ENCODE data around the gene SCFD2.

Gene SCFD2

DNA sequence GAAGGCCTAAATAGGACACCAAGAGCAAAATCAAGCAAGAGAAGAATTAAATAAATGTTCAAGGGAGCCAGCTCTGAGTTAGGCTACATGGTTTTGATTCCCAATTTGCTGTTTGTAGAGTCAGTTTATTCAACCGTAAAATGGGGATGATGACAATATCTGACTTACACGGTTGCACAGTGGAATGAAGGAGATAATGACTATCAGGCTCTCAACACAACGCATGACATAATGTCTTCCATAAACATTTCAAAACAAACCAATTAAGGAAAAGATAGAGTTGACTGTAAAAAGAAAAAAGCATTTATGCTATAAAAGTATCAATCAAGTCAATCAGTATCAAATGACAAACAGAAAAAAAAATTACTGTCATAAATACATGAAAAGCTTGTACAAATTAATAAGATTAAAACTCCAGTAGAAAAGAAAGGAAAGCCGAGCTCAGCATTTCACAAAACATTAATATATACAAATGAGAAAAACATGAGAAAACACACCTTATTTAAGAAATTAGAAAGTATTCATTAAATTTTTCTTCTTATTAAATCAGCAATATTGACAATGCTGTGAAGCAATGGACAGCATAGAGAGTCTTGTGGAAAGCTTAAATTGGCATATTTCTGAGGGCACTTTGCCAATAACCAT, 179.0 kb downstream of the SCFD2 start:
- TF ChIP-seq, protein P1, sequence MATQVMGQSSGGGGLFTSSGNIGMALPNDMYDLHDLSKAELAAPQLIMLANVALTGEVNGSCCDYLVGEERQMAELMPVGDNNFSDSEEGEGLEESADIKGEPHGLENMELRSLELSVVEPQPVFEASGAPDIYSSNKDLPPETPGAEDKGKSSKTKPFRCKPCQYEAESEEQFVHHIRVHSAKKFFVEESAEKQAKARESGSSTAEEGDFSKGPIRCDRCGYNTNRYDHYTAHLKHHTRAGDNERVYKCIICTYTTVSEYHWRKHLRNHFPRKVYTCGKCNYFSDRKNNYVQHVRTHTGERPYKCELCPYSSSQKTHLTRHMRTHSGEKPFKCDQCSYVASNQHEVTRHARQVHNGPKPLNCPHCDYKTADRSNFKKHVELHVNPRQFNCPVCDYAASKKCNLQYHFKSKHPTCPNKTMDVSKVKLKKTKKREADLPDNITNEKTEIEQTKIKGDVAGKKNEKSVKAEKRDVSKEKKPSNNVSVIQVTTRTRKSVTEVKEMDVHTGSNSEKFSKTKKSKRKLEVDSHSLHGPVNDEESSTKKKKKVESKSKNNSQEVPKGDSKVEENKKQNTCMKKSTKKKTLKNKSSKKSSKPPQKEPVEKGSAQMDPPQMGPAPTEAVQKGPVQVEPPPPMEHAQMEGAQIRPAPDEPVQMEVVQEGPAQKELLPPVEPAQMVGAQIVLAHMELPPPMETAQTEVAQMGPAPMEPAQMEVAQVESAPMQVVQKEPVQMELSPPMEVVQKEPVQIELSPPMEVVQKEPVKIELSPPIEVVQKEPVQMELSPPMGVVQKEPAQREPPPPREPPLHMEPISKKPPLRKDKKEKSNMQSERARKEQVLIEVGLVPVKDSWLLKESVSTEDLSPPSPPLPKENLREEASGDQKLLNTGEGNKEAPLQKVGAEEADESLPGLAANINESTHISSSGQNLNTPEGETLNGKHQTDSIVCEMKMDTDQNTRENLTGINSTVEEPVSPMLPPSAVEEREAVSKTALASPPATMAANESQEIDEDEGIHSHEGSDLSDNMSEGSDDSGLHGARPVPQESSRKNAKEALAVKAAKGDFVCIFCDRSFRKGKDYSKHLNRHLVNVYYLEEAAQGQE (IDR thresholded peaks at IDR 0.05; ENCODE audit: insufficient read depth in 1 of 2, low read depth in 2 of 2, low read length in 2 of 2), result no peak
- TF ChIP-seq FOXP2 (optimal IDR thresholded peaks at IDR 0.05; ENCODE audit: borderline replicate concordance, extremely low read depth, extremely low read length, insufficient read depth), result no peak
- no peak for TF ChIP-seq POLR2AphosphoS5 (IDR thresholded peaks at IDR 0.05; ENCODE audit: low read depth, low read length)
- no peak for TF ChIP-seq TAF1 (IDR thresholded peaks at IDR 0.05; ENCODE audit: borderline replicate concordance, insufficient read depth, low read length)
- TF ChIP-seq SIN3A (IDR thresholded peaks at IDR 0.05; ENCODE audit: borderline replicate concordance, insufficient read depth, low read length), result no peak

DNA sequence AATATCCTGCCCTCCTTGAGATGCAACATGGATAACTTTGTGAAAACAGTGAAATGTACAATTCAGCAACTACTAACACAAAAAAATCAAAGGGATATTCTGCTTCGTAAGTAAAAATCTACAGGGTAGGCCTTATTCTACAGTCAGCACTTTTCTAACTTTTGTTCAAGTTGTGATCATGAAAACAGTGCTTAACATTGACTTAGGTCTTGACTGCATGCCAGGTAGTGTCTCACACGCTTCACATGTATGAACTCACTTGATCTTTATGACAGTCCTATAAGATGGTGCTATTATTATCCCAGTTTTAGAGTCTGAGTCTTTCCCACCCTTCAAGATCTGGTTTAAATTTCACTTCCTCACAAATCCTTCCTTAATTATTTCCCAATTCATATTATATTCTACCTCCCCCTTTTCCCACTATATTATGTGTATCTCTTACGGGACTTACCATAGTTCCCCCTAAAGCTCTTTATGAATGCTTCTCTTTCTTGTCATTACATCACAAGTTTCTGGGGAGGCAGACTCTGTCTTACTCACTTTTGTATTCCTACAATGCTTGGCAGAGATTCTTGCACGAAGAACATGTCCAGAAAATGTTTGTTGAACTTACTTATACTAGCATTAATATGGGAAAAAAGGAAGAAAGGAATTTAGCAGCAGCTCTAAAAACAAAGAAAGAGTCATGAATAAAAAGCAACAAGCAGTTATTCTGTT, 179.8 kb downstream of the SCFD2 start:
- TF ChIP-seq FOXP2 (optimal IDR thresholded peaks at IDR 0.05; ENCODE audit: borderline replicate concordance, extremely low read depth, extremely low read length, insufficient read depth), result no peak
- TF ChIP-seq POLR2AphosphoS5 (IDR thresholded peaks at IDR 0.05; ENCODE audit: low read depth, low read length), result no peak
- TF ChIP-seq SIN3A (IDR thresholded peaks at IDR 0.05; ENCODE audit: borderline replicate concordance, insufficient read depth, low read length), result no peak
- TF ChIP-seq, protein P1 (IDR thresholded peaks at IDR 0.05; ENCODE audit: insufficient read depth in 1 of 2, low read depth in 2 of 2, low read length in 2 of 2), result no peak
- TF ChIP-seq TAF1 (IDR thresholded peaks at IDR 0.05; ENCODE audit: borderline replicate concordance, insufficient read depth, low read length), result no peak

DNA sequence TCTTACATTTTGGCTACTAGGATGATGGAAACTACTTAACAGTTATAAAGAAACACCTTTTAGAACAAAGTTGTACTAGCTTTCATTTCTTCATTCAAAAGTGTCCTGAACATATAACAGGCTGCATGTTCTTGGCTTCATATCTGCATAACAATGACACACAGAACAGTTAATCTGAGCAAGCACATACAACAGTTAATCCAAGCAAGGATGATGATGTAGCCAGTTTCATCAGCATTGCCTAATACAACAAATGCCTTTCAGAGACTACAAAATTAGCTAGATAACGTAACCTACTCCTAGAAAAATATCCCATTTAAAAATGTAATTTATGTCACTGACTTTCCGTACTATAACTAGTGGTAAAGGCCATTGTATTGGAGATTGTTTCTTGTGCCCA, 182.1 kb downstream of the SCFD2 start:
- TF ChIP-seq TAF1 (IDR thresholded peaks at IDR 0.05; ENCODE audit: borderline replicate concordance, insufficient read depth, low read length), result no peak
- no peak for TF ChIP-seq FOXP2 (optimal IDR thresholded peaks at IDR 0.05; ENCODE audit: borderline replicate concordance, extremely low read depth, extremely low read length, insufficient read depth)
- TF ChIP-seq SIN3A (IDR thresholded peaks at IDR 0.05; ENCODE audit: borderline replicate concordance, insufficient read depth, low read length), result no peak
- TF ChIP-seq POLR2AphosphoS5 (IDR thresholded peaks at IDR 0.05; ENCODE audit: low read depth, low read length), result no peak

DNA sequence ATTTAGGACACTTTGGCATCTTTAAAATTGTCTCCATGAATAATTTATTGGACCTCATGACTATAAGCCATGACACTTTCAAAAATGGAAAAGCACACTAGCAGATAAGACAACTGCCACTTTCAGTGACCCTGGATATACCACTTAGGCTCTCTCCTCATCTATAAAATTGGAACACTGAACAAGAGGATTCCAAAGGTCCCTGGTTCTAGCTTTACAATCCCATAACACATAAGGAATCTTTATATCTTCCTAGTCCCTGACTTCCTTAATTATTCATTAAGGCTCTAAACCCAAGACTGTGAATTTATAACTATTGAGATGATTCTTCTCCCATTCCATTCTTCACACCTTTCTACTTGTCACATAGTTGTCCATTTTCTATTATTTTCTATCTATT, 190.2 kb downstream of the SCFD2 start:
- TF ChIP-seq SIN3A (IDR thresholded peaks at IDR 0.05; ENCODE audit: borderline replicate concordance, insufficient read depth, low read length) (no peak), TAF1 (IDR thresholded peaks at IDR 0.05; ENCODE audit: borderline replicate concordance, insufficient read depth, low read length) (no peak), POLR2AphosphoS5 (IDR thresholded peaks at IDR 0.05; ENCODE audit: low read depth, low read length) (no peak), FOXP2 (optimal IDR thresholded peaks at IDR 0.05; ENCODE audit: borderline replicate concordance, extremely low read depth, extremely low read length, insufficient read depth) (no peak)
- TF ChIP-seq, protein P1 (IDR thresholded peaks at IDR 0.05; ENCODE audit: insufficient read depth in 1 of 2, low read depth in 2 of 2, low read length in 2 of 2), result no peak

DNA sequence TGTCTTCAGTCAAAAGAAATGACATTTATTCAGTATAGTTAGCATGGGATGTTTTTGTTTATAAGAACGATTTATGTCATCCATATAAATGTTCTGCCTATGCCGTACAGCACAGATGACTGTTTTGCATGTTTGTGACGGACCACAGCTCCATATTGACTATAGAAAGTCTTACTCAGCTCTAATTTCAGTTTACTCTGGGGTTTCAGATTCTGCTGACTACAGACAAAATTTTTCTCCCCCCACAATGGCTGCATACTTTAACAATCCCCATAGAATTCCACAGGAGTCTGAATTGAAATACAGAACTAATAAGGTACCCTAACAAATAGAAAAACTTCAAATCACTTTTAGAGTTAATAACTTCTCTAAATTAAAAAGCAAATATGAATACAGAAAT, 191.0 kb downstream of the SCFD2 start:
- TF ChIP-seq TAF1 (IDR thresholded peaks at IDR 0.05; ENCODE audit: borderline replicate concordance, insufficient read depth, low read length), result no peak
- TF ChIP-seq, protein P1 (IDR thresholded peaks at IDR 0.05; ENCODE audit: insufficient read depth in 1 of 2, low read depth in 2 of 2, low read length in 2 of 2), result no peak
- no peak for TF ChIP-seq SIN3A (IDR thresholded peaks at IDR 0.05; ENCODE audit: borderline replicate concordance, insufficient read depth, low read length)

Measured in PFSK-1 (cell line).